Pancreas (tissue), 10 donors: ENCODE data around the gene ACCSL. TPM values are rescaled to one million over a fixed set of nuclear protein-coding genes. Genes with fewer than 3 reads are reported as not detected.
A peak's percentile ranks its signal among the peaks of the same experiment; 100 is the strongest.

Experiments used
- ATAC-seq, 4 donors: fragments of 200-7000 bp; cut with Tn5 transposase; one replicate each; pipeline versions ENCODE4 v1.8.0 to v1.9.1; 2020; ENCODE audit warnings: mild to moderate bottlenecking in 4 of 4, moderate library complexity in 4 of 4
- DNase-seq, 6 donors: peaks; one replicate each; pipeline ENCODE4 v3.0.0-alpha.2; 2020
- FAIRE-seq: peaks from 2 replicates; lab custom pipeline; 2012; peaks lifted over from hg19 to GRCh38; lab: Jason Lieb, UNC
- H3K27ac ChIP-seq, 4 donors: fragments of 200-600 bp; sonication (generic); 1 replicate in 3 of 4; 2 replicates in 1 of 4; pipeline versions ENCODE4 v1.5.0 to v1.8.0; 2020
- H3K27me3 ChIP-seq, 4 donors: fragments of 200-600 bp; one replicate each; pipeline ENCODE4 v1.8.0; 2021
- H3K36me3 ChIP-seq, 3 donors: fragments of 200-600 bp; sonication (generic) in 1 of 3; one replicate each; pipeline versions ENCODE4 v1.5.0 to v1.8.0; 2020 to 2021
- H3K4me1 ChIP-seq, 3 donors: fragments of 200-600 bp; one replicate each; pipeline ENCODE4 v1.8.0; 2021
- H3K4me3 ChIP-seq, 4 donors: fragments of 200-600 bp; sonication (generic) in 2 of 4; one replicate each; pipeline versions ENCODE4 v1.5.0 to v1.8.0; 2020 to 2021
- H3K9me3 ChIP-seq, 4 donors: fragments of 200-600 bp; one replicate each; pipeline ENCODE4 v1.8.0; 2021
- WGBS, 2 donors: extraction: QIAGEN DNeasy Blood & Tissue Kit; methylation state at CpG; one replicate each; pipeline ENCODE4 v1.1.7; 2013; 5-methylcytosine and 5-hydroxymethylcytosine counted together
- intact Hi-C, 3 donors: fragments of 100-400 bp; cut with DNase I; formaldehyde crosslinking; loops; one replicate each; pipeline versions ENCODE4 v1.11.1 to v1.14.2; 2022
- polyA plus RNA-seq, 2 donors: library from polyadenylated mRNA; stranded (reverse); fragments of 200-250 nt; gene quantifications; one replicate each; pipeline ENCODE4 v1.2.3, GENCODE V29; 2013
- total RNA-seq, 6 donors: library from RNA; stranded (reverse); fragmentation: NEBNext Ultra II Directional in 4 of 6; extraction: Animal tissue kit (Norgen Biotek cat#: 25700) in 4 of 6; gene quantifications; one replicate each; pipeline versions ENCODE4 v1.2.1 to v1.2.4, GENCODE V29; 2021 to 2023
- TF ChIP-seq, protein P1 (sequence below), 4 donors: fragments of 200-600 bp; sonication (generic) in 3 of 4; IDR thresholded peaks; one replicate each; pipeline versions ENCODE4 v1.5.0 to v1.8.0; 2021; ENCODE audit warnings: antibody characterized with exemption in 4 of 4
- donor health status: healthy with polysubstance abuse.
- donor health status: DM: no; HTN: no; CAD: no; lungs with moderate emphysema.
- donor health status: DM: no; HTN: no; CAD: no.
- donor health status: control.
- donor health status: control.
- donor health status: Bipolar disorder and iron deficiency.
- donor health status: DM: yes; HTN: yes; CAD: no.
- donor health status: DM: no; HTN: no; CAD: no.
- donor health status: DM: no; HTN: no; CAD: no.
- donor health status: DM: yes; HTN: yes; CAD: no.

Gene ACCSL
- total and polyA plus RNA-seq, 8 donors, result not detected

DNA sequence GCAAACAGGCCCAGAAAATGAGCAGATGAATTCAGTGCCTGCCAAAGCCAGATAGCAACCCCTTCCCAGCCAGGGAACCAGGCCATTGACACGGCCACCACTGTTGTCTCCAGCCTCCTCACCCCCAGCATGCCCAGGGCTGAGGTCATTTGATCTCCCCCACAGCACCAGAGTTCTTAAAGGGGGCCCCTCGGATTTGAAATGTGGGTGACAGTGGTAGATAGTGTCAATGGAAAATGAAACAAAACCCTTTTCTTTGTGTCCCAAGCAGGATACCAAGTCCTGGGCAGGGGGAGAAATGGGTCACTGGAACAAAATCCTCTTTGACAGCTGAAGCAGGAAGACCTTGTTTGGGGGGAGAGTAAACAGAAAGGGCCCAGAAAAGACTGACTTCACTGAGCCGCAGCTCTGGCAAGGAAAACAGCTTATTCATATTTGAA, 14.3 kb upstream of the ACCSL start:
- 31 to 39% methylated on average over 3 of the region's 3 CpGs for WGBS, 2 donors
- intact Hi-C loops, result loop anchor here in 1 of 3 donors (5.0 to 10.0 kb wide), 2 partner anchors 109 to 146 kb away; no protein-coding TSS in a partner anchor
- H3K36me3 ChIP-seq, result no peaks in the 10 kb centered on the region
- no peaks in the 10 kb centered on the region for H3K27me3 ChIP-seq
- FAIRE-seq (no peak), DNase-seq (no peak), ATAC-seq (no peak)
- peaks cover 0 to 7% (median 0%) of the 10 kb centered on the region in 3 donors for H3K4me1 ChIP-seq
- no peak overlapping the region for H3K27ac ChIP-seq
- TF ChIP-seq, protein P1, sequence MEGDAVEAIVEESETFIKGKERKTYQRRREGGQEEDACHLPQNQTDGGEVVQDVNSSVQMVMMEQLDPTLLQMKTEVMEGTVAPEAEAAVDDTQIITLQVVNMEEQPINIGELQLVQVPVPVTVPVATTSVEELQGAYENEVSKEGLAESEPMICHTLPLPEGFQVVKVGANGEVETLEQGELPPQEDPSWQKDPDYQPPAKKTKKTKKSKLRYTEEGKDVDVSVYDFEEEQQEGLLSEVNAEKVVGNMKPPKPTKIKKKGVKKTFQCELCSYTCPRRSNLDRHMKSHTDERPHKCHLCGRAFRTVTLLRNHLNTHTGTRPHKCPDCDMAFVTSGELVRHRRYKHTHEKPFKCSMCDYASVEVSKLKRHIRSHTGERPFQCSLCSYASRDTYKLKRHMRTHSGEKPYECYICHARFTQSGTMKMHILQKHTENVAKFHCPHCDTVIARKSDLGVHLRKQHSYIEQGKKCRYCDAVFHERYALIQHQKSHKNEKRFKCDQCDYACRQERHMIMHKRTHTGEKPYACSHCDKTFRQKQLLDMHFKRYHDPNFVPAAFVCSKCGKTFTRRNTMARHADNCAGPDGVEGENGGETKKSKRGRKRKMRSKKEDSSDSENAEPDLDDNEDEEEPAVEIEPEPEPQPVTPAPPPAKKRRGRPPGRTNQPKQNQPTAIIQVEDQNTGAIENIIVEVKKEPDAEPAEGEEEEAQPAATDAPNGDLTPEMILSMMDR (IDR thresholded peaks at IDR 0.05), result no peak
- H3K4me3 ChIP-seq, result no peak overlapping the region
- H3K9me3 ChIP-seq, result no peaks in the 10 kb centered on the region

DNA sequence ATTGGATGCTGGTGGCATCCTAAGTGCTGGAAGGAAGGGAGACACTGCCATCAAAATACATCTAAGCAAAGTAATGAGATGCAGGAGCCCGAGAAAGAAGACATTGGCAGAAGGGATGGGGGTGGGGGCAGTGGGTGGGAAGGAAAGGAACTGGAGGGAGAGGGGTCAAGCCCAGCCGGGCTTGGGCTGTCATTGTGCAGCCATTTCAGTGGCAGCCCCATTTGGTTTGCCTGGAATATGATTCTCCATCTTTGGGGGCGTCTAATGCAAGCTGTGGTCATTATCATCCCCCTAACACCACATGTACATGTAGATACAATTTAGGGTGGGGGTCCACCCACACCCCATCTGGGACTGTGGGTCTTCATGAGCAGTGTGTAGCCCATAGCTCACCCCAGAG, 13.9 kb upstream of the ACCSL start:
- intact Hi-C loops, result loop anchor here in 1 of 3 donors (5.0 to 10.0 kb wide), 2 partner anchors 109 to 147 kb away; no protein-coding TSS in a partner anchor
- no peak overlapping the region for H3K4me3 ChIP-seq
- no peaks in the 10 kb centered on the region for H3K9me3 ChIP-seq
- H3K27me3 ChIP-seq, result no peaks in the 10 kb centered on the region
- FAIRE-seq (no peak), DNase-seq (no peak), ATAC-seq (no peak)
- H3K36me3 ChIP-seq, result no peaks in the 10 kb centered on the region
- peaks cover 0 to 7% (median 0%) of the 10 kb centered on the region in 3 donors for H3K4me1 ChIP-seq
- WGBS, 2 donors, result 46% methylated on average over 3 of the region's 3 CpGs
- TF ChIP-seq, protein P1 (IDR thresholded peaks at IDR 0.05), result no peak
- H3K27ac ChIP-seq, result no peak overlapping the region

DNA sequence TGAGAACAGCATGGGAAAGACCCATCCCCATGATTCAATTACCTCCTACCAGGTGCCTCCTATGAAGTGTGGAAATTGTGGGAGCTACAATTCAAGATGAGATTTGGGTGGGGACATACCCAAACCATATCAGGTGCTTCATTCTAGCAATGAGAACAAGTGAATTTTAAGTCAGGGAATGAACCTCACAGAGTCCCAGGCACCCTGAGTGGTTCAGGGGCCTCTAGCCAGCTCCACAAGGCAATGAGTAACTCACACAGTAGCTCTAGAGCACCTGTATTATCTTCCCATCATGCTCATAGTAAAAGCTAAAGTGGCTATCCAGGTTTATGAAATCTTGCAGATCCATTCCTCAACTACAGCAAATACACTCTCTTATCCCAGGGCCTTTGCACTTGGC, 13.1 kb upstream of the ACCSL start:
- no peak overlapping the region for H3K27ac ChIP-seq
- ATAC-seq (no peak), DNase-seq (no peak), FAIRE-seq (no peak)
- TF ChIP-seq, protein P1 (IDR thresholded peaks at IDR 0.05), result no peak
- H3K9me3 ChIP-seq, result no peaks in the 10 kb centered on the region
- H3K4me1 ChIP-seq, result peaks cover 0 to 7% (median 0%) of the 10 kb centered on the region in 3 donors
- no peaks in the 10 kb centered on the region for H3K27me3 ChIP-seq
- H3K4me3 ChIP-seq, result no peak overlapping the region
- H3K36me3 ChIP-seq, result no peaks in the 10 kb centered on the region
- intact Hi-C loops, result loop anchor here in 1 of 3 donors (5.0 to 10.0 kb wide), 2 partner anchors 110 to 147 kb away; no protein-coding TSS in a partner anchor

DNA sequence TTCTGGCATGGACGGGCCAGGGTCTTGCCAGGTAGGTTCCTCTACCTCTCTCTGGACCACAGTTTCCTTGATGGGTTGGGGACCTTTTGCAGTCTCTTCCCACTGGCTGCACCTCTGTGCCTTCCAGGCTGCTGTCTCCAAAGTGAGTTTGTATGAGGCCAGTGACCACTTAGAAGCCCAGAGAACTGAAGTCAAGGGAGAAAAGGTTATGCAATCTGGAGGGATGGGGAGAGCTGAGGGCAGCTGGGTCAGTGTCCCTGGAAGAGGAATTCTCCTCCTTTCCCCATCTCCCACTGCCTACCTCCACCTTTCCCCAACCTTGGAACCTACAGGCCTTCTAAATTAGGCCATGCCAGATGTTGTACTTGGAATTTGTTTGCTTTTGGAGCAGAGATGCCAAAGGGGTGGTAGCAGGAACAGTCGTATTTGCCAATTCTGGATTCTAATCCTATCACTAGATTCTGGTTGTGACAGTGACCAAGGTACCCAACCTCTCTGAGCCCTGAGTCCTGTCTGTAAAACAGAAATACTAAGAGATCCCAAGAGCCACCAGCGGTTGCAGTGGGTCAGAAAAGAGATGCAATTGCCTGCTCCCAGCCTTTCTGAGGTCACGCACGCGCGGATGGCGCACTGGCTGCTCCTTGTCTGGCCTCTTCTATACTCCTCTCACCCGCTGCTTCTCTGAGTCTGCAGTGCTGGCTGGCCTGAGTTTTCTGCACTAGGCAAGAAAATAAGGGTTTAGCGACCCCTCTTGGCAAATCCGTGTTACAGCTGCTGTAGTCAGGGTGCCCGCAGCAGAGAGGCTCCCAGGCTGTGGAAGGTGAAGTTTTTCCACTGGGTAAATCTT, 10.7 kb upstream of the ACCSL start:
- Histone ChIP-seq H3K36me3 (no peaks in the 10 kb centered on the region), H3K27ac (no peak overlapping the region), H3K27me3 (no peaks in the 10 kb centered on the region), H3K9me3 (no peaks in the 10 kb centered on the region), H3K4me1 (no peaks in the 10 kb centered on the region), H3K4me3 (no peak overlapping the region)
- ATAC-seq, result peak; percentile 77 to 99 (median 98)
- peak in 5 of 6 donors; percentile 49 to 76 (median 72) for DNase-seq
- TF ChIP-seq, protein P1 (IDR thresholded peaks at IDR 0.05), result peak; percentile 19 to 78 (median 69)
- intact Hi-C loops, result loop anchor here in 1 of 3 donors (10.0 kb wide), 1 partner anchor 112 kb away; no protein-coding TSS in a partner anchor
- WGBS, 2 donors, result 20 to 21% methylated on average over 12 of the region's 12 CpGs
- no peak for FAIRE-seq
